NCI-H2107 (cell line): ENCODE measurements around the gene SLC25A38.

ENCODE experiments used
- DNase-seq: peaks from one replicate; lab custom pipeline; 2025; lab: John Stamatoyannopoulos, UW

SLC25A38 gene

GRCh38 chr3:39434574-39434973, 51.4 kb downstream of the SLC25A38 start:
- no peak for DNase-seq

GRCh38 chr3:39435006-39435748, 52.0 kb downstream of the SLC25A38 start:
- no peak for DNase-seq

GRCh38 chr3:39438880-39439279, 55.7 kb downstream of the SLC25A38 start:
- no peak for DNase-seq

GRCh38 chr3:39440316-39440715, 57.1 kb downstream of the SLC25A38 start:
- DNase-seq: no peak

GRCh38 chr3:39443530-39443929, 60.4 kb downstream of the SLC25A38 start:
- DNase-seq: no peak

- no peak for DNase-seq
Measured at GRCh38 chr3:39445927-39446326, 62.8 kb downstream of the SLC25A38 start.

GRCh38 chr3:39446444-39446843, 63.3 kb downstream of the SLC25A38 start:
- no peak for DNase-seq
